WERI-Rb-1 (cell line): ENCODE data around the gene CEBPZ.

Source experiments
- DNase-seq: peaks from one replicate; pipeline ENCODE4 v3.0.0-alpha.2; 2020
- H3K27ac ChIP-seq: fragments of 250-450 bp; sonication (Bioruptor Pico); 2 replicates; pipeline ENCODE4 v1.5.1; 2020; ENCODE audit warnings: mild to moderate bottlenecking, moderate library complexity
- H3K27me3 ChIP-seq: fragments of 250-450 bp; sonication (Bioruptor Pico); 2 replicates; pipeline ENCODE4 v1.5.1; 2021; ENCODE audit warnings: mild to moderate bottlenecking, low read depth, moderate library complexity; ENCODE audit not compliant: insufficient read depth, severe bottlenecking
- H3K36me3 ChIP-seq: fragments of 250-450 bp; sonication (Bioruptor Pico); 2 replicates; pipeline ENCODE4 v1.5.1; 2020; ENCODE audit warnings: mild to moderate bottlenecking, moderate library complexity
- H3K4me3 ChIP-seq: 2 replicates; pipeline ENCODE4 v1.5.1; 2011; ENCODE audit warnings: low read depth, mild to moderate bottlenecking, control low read depth, low read length
- H3K9me3 ChIP-seq: fragments of 250-450 bp; sonication (Bioruptor Pico); 2 replicates; pipeline ENCODE4 v1.5.1; 2021; ENCODE audit warnings: mild to moderate bottlenecking, moderate library complexity; ENCODE audit not compliant: severe bottlenecking
- TF ChIP-seq, protein P1 (sequence below): IDR thresholded peaks from 2 replicates; pipeline ENCODE4 v1.5.1; 2011; ENCODE audit warnings: low read depth, mild to moderate bottlenecking, control low read depth, inconsistent platforms, low read length

Gene CEBPZ

GRCh38 chr2:37153224-37153623 is 78.2 kb downstream of the CEBPZ start:
- Histone ChIP-seq H3K27ac (no peak overlapping the region), H3K27me3 (no peaks in the 10 kb centered on the region), H3K36me3 (peaks cover 29% of the 10 kb centered on the region), H3K9me3 (no peaks in the 10 kb centered on the region), H3K4me3 (no peak overlapping the region)
- no peak for DNase-seq
- TF ChIP-seq, protein P1, sequence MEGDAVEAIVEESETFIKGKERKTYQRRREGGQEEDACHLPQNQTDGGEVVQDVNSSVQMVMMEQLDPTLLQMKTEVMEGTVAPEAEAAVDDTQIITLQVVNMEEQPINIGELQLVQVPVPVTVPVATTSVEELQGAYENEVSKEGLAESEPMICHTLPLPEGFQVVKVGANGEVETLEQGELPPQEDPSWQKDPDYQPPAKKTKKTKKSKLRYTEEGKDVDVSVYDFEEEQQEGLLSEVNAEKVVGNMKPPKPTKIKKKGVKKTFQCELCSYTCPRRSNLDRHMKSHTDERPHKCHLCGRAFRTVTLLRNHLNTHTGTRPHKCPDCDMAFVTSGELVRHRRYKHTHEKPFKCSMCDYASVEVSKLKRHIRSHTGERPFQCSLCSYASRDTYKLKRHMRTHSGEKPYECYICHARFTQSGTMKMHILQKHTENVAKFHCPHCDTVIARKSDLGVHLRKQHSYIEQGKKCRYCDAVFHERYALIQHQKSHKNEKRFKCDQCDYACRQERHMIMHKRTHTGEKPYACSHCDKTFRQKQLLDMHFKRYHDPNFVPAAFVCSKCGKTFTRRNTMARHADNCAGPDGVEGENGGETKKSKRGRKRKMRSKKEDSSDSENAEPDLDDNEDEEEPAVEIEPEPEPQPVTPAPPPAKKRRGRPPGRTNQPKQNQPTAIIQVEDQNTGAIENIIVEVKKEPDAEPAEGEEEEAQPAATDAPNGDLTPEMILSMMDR: no peak
